GM19397 (cell line): ENCODE results near the gene SNRNP25.

Experiments
- ATAC-seq: cut with Tn5 transposase; IDR thresholded peaks from one replicate; pipeline ENCODE4 v1.9.1; 2021; ENCODE audit warnings: mild to moderate bottlenecking, moderate library complexity; ENCODE audit not compliant: unreplicated experiment

The SNRNP25 gene

GRCh38 chr16:100989-101388 is 47.4 kb downstream of the SNRNP25 start:
- no peak for ATAC-seq

- ATAC-seq: no peak
Observed at GRCh38 chr16:101586-101985, 48.0 kb downstream of the SNRNP25 start.

- ATAC-seq: no peak
Observed at GRCh38 chr16:102060-102855, 48.6 kb downstream of the SNRNP25 start.

GRCh38 chr16:104355-104754 is 50.7 kb downstream of the SNRNP25 start:
- no peak for ATAC-seq

GRCh38 chr16:104928-105327 is 51.3 kb downstream of the SNRNP25 start:
- no peak for ATAC-seq

GRCh38 chr16:105521-105920 is 51.9 kb downstream of the SNRNP25 start:
- no peak for ATAC-seq

GRCh38 chr16:106623-107324 is 53.1 kb downstream of the SNRNP25 start:
- no peak for ATAC-seq
